ENCODE measurements around the gene IFITM1. TPM values are rescaled to one million over a fixed set of nuclear protein-coding genes. Genes with fewer than 3 reads are reported as not detected.
"Not testable (repeated sequence)": the region's sequence is repeated elsewhere in the genome, so short reads cannot be mapped to it uniquely, and the experiment has no call there.

Gene IFITM1
- total and polyA plus RNA-seq, 8 donors = 10.0 to 54.5 (median 26.4) TPM

GRCh38 chr11:346529-346928 lies 32.7 kb downstream of the IFITM1 start:
- DNase-seq (no peak), FAIRE-seq (no peak), ATAC-seq (no peak)
- 73 to 76% methylated on average over 3 of the region's 3 CpGs for WGBS, 2 donors
- Histone ChIP-seq H3K4me3 (no peak overlapping the region), H3K27ac (no peak overlapping the region), H3K4me1 (no peaks in the 10 kb centered on the region), H3K27me3 (no peaks in the 10 kb centered on the region), H3K9me3 (no peaks in the 10 kb centered on the region), H3K36me3 (no peaks in the 10 kb centered on the region)
- intact Hi-C loops (cut with DNase I) = no loop called here
- TF ChIP-seq CTCF (IDR thresholded peaks at IDR 0.05) = no peak

- H3K4me1 ChIP-seq = peaks cover 10 to 15% (median 10%) of the 10 kb centered on the region in 3 donors
- H3K27ac ChIP-seq; intact Hi-C loops (cut with DNase I); H3K27me3 ChIP-seq; H3K36me3 ChIP-seq; DNase-seq; H3K9me3 ChIP-seq; ATAC-seq; FAIRE-seq; H3K4me3 ChIP-seq: not testable (repeated sequence)
- 55 to 69% methylated on average over 8 of the region's 8 CpGs for WGBS, 2 donors
Measured at GRCh38 chr11:349270-349954, 35.6 kb downstream of the IFITM1 start.

- not testable (repeated sequence) for H3K36me3 ChIP-seq, H3K27ac ChIP-seq, H3K9me3 ChIP-seq, H3K4me3 ChIP-seq, H3K27me3 ChIP-seq, DNase-seq, ATAC-seq, FAIRE-seq
- 66 to 78% methylated on average over 16 of the region's 16 CpGs for WGBS, 2 donors
- intact Hi-C loops (cut with DNase I) = loop anchor here in 2 of 3 donors (5.0 to 10.0 kb wide), 2 partner anchors 43 to 45 kb away; partner anchors contain the start of gene IFITM2 (in 2 of the 2)
- H3K4me1 ChIP-seq = peaks cover 11 to 22% (median 13%) of the 10 kb centered on the region in 3 donors
Measured at GRCh38 chr11:350033-350722, 36.3 kb downstream of the IFITM1 start.

- no peaks in the 10 kb centered on the region for H3K27me3 ChIP-seq
- H3K4me3 ChIP-seq = no peak overlapping the region
- no peak for TF ChIP-seq CTCF (IDR thresholded peaks at IDR 0.05)
- FAIRE-seq (no peak), DNase-seq (no peak), ATAC-seq (no peak)
- H3K9me3 ChIP-seq = no peaks in the 10 kb centered on the region
- intact Hi-C loops (cut with DNase I) = loop anchor here in 2 of 3 donors (5.0 to 10.0 kb wide), 2 partner anchors 43 to 46 kb away; partner anchors contain the start of gene IFITM2 (in 2 of the 2)
- H3K4me1 ChIP-seq = peaks cover 17 to 28% (median 20%) of the 10 kb centered on the region in 3 donors
- no peaks in the 10 kb centered on the region for H3K36me3 ChIP-seq
- 68 to 82% methylated on average over 18 of the region's 18 CpGs for WGBS, 2 donors
- no peak overlapping the region for H3K27ac ChIP-seq
Measured at GRCh38 chr11:350723-351255, 36.9 kb downstream of the IFITM1 start.

GRCh38 chr11:351411-351810 lies 37.6 kb downstream of the IFITM1 start:
- 85 to 87% methylated on average over 14 of the region's 14 CpGs for WGBS, 2 donors
- Histone ChIP-seq H3K4me1 (peaks cover 17 to 28% (median 20%) of the 10 kb centered on the region in 3 donors), H3K36me3 (no peaks in the 10 kb centered on the region), H3K27ac (no peak overlapping the region), H3K9me3 (no peaks in the 10 kb centered on the region), H3K27me3 (no peaks in the 10 kb centered on the region), H3K4me3 (no peak overlapping the region)
- intact Hi-C loops (cut with DNase I) = loop anchor here in 2 of 3 donors (5.0 to 10.0 kb wide), 2 partner anchors 44 to 47 kb away; partner anchors contain the start of gene IFITM2 (in 2 of the 2)
- DNase-seq = no peak
- ATAC-seq = no peak
- FAIRE-seq = no peak
- no peak for TF ChIP-seq CTCF (IDR thresholded peaks at IDR 0.05)
